Left renal cortex interstitium (tissue), 4 donors: ENCODE results near the gene MEDAG. TPM values are rescaled to one million over a fixed set of nuclear protein-coding genes. Genes with fewer than 3 reads are reported as not detected.
"Not testable (repeated sequence)": the region's sequence is repeated elsewhere in the genome, so short reads cannot be mapped to it uniquely, and the experiment has no call there.

ENCODE experiments used
- DNase-seq, 4 donors: peaks; one replicate each; pipeline ENCODE4 v3.0.0-alpha.2; 2013; ENCODE audit warnings: low read depth in 4 of 4, low spot score in 2 of 4, missing footprints in 1 of 4
- polyA plus RNA-seq, 4 donors: library from polyadenylated mRNA; unstranded; fragments of 120-200 nt; gene quantifications; one replicate each; pipeline ENCODE4 v1.2.1, GENCODE V29; 2013; ENCODE audit not compliant: insufficient read length in 4 of 4

Gene MEDAG
- polyA plus RNA-seq, 4 donors: 0.79 to 1.4 (median 1.0) TPM

- DNase-seq: no peak
Observed at GRCh38 chr13:30906411-30907051, 460 bp downstream of the MEDAG start.

GRCh38 chr13:30907121-30907861 is 1.2 kb downstream of the MEDAG start:
- DNase-seq: no peak

- DNase-seq: no peak
Observed at GRCh38 chr13:30908416-30908980, 2.4 kb downstream of the MEDAG start.

GRCh38 chr13:30910676-30911075 is 4.6 kb downstream of the MEDAG start:
- no peak for DNase-seq

GRCh38 chr13:30915691-30916541 is 9.8 kb downstream of the MEDAG start:
- DNase-seq: no peak

GRCh38 chr13:30916991-30917390 is 10.9 kb downstream of the MEDAG start:
- no peak for DNase-seq

- DNase-seq: no peak
Observed at GRCh38 chr13:30918662-30919405, 12.8 kb downstream of the MEDAG start.

GRCh38 chr13:30920162-30920909 is 14.3 kb downstream of the MEDAG start:
- DNase-seq: no peak

GRCh38 chr13:30923418-30923817 is 17.3 kb downstream of the MEDAG start:
- no peak for DNase-seq

- DNase-seq: no peak
Observed at GRCh38 chr13:30924721-30925120, 18.6 kb downstream of the MEDAG start.

- no peak for DNase-seq
Observed at GRCh38 chr13:30925429-30925828, 19.4 kb downstream of the MEDAG start.

- no peak for DNase-seq
Observed at GRCh38 chr13:30926781-30927180, 20.7 kb downstream of the MEDAG start.

- not testable (repeated sequence) for DNase-seq
Observed at GRCh38 chr13:30927188-30927587, 21.1 kb downstream of the MEDAG start.

GRCh38 chr13:30927595-30927994 is 21.5 kb downstream of the MEDAG start:
- DNase-seq: no peak

- DNase-seq: no peak
Observed at GRCh38 chr13:30928978-30929377, 22.9 kb downstream of the MEDAG start.

GRCh38 chr13:30932481-30933353 is 26.6 kb downstream of the MEDAG start, which contains the start of gene TEX26:
Gene TEX26, plus strand, starts transcription at chr13:30932656. Its CDS starts 60 bp downstream, at chr13:30932716.
- DNase-seq: no peak

- DNase-seq: no peak
Observed at GRCh38 chr13:30933354-30933670, 27.2 kb downstream of the MEDAG start.

GRCh38 chr13:30934381-30934780 is 28.3 kb downstream of the MEDAG start:
- DNase-seq: no peak

GRCh38 chr13:30934803-30935202 is 28.7 kb downstream of the MEDAG start:
- DNase-seq: no peak
